NCI-H2029 (cell line): Measurements from ENCODE around the gene CLDN19.

Experiments used
- DNase-seq: peaks from one replicate; lab custom pipeline; 2025; lab: John Stamatoyannopoulos, UW

Gene CLDN19, protein sequence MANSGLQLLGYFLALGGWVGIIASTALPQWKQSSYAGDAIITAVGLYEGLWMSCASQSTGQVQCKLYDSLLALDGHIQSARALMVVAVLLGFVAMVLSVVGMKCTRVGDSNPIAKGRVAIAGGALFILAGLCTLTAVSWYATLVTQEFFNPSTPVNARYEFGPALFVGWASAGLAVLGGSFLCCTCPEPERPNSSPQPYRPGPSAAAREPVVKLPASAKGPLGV

DNA sequence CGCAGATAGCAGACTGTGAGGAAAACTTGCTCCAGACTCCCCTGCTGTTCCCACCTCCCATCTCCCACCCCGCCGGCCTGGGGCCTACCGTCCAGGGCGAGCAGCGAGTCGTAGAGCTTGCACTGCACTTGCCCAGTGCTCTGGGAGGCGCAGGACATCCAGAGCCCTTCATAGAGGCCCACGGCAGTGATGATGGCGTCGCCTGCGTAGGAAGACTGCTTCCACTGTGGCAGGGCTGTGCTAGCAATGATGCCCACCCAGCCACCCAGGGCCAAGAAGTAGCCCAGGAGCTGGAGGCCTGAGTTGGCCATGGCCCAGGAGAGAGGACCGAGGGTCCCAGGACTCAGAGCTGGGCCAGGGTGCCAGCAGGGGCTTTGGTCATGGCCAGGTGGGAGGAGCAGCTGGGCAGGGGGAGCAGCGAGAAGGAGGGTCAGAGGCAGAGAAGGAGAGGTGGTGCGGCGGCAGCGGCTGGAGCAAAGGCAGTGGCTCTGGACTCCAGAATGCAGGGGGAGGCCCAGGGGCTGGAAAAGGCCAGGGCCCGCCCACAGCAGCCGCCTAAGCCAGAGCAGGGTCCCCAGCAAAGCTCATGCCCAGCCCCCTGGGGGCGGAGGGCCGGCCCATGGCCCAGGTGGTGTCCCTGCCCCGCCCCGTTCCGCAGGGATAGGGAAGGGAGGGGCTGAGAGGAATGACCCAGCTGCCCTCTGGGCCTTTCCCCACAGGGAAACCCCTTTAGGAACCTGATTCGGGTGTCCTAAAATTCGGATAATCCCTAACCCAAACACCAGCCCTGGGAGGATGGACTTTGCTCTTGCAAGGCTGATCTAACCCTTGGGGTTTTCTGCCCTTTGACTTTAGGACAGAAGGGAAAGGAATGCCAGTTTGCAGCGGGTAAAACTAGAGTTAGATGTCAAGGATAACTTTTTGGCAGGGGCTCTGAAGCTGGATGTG is at the start of gene CLDN19:
CLDN19 (minus strand) TSS at position 484 of the 948 bp plus-strand sequence; CDS start at position 311, 173 bp downstream.
- DNase-seq, result no peak

DNA sequence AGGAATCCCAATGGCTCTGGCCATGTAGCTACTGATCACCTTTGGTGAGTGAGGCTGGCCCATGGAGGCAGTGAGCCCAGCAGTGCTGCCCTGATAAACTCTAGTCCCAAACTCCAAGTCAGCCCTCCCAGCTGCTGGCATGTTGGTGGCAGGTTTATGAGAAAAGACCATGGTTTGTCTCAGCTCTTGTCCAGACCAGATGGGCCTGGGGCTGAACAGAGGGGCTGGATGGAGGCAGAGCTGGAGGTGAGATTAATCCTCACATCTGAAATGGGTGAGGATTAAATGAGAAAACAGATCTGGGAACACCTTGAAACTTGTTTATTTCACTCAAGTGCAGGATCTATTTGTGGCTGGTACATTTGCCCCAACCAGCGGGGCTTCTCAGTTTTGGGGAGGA is 48.0 kb upstream of the CLDN19 start:
- DNase-seq, result no peak

DNA sequence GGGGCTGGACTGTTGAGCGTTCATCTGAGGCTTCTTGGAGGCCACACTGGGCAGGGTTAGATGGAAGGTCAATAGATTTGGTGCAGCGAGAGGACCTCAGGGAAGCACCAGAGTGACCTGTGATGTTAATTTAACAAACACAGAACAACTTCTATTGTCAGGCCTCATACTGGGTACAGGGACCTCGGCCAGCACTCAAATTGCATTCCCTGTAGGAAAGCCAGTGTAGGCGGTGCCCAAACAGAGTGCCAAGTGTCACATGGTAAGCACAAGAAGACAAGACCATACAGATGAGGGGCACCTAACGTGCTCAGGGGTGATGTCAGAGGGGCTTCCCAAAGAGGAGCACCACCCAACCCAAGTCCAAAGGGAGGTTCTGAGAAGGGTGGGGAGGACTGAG is 46.1 kb upstream of the CLDN19 start:
- DNase-seq, result no peak

DNA sequence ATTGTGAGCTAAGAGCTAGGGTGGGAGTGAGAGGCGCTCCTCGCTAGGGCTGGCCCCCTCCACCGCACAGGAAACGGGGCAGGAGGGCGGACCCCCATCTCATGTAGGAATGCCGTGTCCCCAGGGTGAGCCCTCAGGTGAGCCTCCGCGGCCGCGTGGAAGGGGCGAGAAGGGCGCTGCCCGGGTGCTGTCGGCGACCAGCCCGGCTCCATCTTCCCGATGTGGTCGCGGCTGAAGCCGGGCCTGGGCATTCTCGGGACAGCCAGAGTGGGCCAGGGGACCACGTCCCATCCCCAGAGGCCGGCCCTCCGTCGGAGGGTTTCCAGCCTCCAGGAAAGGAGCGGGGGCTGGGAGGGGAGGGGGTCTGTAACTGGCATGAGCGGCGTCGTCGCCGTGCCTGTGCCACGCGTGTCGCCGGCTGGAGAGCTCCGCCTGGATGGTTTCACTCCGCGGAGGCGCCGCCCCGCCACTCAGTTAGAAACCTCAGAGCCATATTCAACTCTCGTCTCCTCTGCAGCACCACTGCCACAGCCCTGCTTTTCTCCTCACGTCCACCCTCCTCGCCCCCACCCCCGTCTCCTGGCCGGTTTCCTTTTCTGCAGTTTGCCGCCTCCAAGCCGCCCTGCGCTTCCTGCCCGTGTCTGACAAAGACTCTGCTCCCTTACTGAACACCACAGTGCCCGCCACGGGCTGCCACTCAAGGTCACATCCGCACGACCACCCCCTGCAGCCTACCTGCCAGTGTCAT is 45.1 kb upstream of the CLDN19 start, which contains the start of gene TMEM269:
TMEM269 (plus strand) TSS at position 46 of the 748 bp plus-strand sequence. CDS start 4,903 bp downstream, outside the sequence.
- DNase-seq, result peak; percentile 26

DNA sequence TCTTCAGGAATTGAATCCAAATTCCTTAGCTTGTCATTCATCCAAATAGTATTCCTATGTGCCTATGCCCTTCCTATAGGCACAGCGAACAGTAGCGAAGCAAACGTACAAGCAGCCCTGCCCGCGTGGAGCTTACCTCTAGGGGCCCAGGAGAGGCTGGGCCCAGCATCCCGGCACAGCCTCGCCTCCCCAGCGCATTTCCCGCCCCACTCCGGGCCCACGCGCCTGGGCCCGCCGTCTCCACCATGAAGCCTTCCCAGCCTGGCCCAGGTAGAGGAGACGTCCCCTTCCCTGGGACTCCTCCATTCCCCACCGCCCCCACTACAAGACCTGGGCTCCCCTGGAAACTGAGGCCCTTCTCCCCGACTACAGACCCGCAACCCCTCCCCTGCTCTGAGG is 44.5 kb upstream of the CLDN19 start:
- no peak for DNase-seq

DNA sequence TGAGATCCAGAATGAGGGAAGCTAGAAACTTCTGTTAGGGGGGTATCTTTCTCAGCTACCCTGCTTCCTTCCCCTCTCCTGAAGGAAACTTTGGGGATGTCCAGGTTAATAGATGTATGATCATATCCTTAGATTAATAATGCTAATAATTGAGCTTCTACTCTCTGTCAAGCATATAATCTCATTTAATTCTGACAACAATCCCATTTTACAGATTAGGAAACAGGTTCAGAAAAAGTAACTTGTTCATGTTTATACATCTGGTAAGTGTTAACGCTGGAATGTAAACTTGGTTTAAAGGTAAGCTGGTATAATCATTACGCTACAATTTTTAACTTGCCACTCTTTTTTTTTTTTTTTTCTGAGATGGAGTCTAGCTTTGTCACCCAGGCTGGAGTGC is 43.1 kb upstream of the CLDN19 start:
- DNase-seq, result no peak

DNA sequence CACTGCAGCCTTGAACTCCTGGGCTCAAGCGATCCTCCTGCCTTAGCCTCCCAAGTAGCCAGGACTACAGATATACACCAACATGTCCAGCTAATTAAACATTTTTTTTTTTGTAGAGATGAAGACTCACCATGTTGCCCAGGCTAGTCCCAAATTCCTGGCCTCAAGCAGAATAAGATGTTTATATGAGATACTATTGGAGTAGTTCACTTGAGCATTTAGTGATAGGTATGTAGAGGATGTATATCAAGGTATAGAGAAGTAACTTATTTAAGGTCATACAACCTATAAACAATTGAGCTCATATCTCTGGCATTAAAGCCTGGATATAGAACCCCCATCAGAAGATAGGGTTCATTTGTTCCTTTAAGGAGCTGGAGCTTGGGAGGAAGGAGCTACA is 40.1 kb upstream of the CLDN19 start:
- no peak for DNase-seq

DNA sequence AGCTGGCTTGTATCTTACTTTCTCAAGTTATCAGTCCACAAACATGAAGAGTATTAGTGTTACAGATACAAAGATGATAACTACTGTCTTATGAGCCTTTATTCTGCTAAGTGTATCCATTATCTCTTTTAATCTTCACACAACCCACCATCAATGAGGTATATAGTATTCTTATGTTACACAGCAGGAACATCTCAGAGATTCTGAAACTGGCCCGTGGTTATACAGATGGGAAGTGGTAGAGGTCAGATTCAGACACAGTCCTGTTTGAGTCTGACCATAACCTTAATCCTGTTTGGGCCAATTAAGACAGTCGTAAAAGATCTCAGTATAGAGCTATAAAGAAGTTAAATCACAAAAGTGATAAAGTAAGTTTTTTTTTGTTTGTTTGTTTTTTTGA is 39.7 kb upstream of the CLDN19 start:
- no peak for DNase-seq

DNA sequence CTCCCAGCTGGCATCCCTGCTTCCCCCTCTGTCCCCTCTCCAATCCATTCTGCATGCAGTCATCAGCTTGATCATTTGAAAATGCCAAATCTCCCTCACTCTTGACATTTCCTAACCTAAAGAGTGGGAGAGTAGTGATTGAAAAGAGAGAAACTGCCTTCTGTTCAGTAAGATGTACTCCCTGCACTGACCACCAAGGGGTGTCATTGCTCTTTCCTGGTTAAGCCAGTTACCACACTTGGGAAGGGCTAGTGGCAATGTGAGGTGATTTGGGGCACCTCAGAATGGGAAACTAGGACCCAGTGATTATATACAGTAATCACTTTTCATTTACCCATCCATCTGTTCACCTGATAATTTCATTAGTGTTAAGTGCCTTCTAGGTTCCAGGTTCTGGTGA is 37.8 kb upstream of the CLDN19 start:
- DNase-seq, result peak; percentile 11

DNA sequence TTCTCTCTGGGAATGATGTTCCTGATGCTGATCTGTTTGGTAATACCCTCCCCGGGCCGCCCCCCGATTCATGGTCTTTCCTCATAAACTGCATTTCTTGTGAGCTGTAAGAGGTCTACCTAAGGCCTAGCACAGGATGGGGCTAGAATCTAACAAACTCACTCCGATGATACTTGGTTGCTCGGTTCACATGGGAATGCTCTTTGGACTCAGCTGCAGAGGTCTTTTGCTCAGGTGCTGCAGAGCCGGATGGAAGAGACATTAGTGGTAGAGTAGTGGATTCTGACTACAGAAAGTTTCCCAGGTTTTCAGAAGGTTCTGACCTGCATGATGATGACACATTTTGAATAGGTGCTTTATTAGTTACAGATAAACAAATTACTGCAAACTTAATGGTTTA is 36.5 kb upstream of the CLDN19 start:
- no peak for DNase-seq

DNA sequence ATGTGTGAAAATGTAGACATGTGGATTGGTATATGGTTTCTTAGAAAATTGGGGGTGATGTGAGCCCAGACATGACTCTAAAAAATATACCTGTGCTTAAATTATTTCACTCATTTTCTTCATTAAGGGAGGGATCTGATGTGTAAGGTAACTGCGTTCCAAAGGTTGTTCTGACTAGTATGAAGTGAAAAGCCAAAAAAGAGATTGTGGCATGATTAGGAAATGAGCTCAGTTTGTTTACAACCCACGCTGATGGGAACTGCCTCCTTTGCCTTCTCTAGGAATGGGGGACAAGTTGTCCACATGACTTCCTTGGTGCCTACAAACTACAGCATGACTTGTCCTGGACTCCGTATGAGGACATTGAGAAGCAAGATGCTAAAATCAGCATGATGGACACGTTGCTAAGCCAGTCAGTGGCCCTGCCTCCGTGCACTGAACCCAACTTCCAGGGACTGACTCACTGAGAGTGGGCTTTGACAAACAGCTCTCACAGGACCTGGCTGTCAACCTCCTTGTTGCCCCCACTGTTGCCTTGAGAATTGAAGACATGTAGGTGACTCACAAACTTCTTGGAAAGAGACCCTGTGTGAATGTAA is 35.0 kb upstream of the CLDN19 start:
- DNase-seq, result no peak

DNA sequence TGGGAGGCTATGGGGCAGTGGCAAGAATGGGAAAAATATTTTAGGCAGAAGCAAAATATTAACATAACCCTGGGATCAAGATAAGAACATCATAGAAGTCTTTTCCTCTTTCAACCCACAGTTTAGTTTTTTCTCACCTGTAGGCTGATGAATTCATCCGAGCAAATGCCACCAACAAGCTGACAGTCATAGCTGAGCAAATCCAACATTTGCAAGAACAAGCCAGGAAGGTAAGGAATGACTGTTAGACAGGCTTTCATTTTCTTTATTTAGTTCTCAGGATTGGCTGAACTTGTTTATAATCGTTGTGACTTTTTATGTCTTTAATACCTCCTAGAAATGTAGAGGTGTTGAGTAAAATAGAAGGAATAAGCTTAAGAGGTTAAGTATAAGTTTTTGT is 33.4 kb upstream of the CLDN19 start:
- no peak for DNase-seq

DNA sequence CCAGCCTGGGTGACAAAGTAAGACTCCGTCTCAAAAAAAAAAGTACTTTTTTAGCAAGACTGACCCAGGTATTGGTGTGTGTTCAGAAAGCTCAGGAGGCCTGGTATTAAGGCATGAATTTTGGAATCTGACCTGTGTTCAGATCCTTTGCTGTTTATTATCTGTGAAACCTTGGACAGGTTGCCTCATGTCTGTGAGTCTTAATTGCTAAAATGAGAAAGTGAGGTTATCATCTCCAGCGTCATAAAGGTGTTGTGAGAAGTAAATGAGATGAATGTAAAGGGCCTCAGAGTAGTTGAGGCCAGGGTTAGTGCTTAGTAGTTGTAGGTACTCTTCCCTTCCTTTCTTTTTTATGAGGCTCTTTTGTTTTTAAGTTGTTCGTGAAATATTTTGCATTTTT is 29.8 kb upstream of the CLDN19 start:
- DNase-seq, result no peak

DNA sequence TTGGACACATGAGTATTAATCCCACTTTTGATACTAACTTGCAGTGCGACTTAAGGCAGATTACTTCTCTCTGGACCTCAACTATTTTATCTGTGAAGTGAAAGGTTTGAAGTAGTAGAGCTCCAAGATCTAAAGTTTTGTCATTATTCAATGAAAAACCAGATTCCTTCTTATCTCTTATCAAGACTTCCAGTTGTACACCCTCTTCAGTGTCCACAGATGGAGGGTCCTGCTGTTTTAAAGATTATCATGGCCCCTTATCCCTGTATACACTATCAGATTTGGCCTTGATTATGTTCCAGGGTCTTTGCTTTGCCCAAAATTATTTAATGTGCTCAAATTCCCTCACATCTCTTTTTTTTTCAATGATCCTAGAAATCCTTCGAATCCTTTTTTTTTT is 28.1 kb upstream of the CLDN19 start:
- DNase-seq, result no peak

DNA sequence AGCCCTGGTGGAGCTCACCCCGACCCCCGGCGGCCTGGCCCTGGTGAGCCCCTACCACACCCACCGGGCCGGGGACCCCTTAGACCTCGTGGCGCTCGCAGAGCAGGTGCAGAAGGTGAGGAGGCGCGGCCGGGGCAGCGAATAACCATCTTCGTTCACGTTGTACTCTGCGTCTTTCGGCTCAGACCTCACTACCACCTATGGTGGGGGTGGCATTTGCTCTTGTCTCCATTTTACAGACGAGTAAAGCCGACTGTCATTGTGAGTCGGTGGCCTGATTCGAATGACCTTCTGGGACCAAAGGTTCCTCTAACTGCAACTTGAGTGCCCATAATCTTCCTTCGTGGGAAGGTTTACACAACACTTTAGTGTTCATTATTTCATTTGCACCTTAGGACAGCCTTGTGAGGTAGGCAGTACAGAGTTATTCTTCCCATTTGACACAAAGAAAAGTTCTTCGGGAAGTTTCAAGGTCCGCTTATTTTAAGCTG is 27.5 kb upstream of the CLDN19 start:
- no peak for DNase-seq

DNA sequence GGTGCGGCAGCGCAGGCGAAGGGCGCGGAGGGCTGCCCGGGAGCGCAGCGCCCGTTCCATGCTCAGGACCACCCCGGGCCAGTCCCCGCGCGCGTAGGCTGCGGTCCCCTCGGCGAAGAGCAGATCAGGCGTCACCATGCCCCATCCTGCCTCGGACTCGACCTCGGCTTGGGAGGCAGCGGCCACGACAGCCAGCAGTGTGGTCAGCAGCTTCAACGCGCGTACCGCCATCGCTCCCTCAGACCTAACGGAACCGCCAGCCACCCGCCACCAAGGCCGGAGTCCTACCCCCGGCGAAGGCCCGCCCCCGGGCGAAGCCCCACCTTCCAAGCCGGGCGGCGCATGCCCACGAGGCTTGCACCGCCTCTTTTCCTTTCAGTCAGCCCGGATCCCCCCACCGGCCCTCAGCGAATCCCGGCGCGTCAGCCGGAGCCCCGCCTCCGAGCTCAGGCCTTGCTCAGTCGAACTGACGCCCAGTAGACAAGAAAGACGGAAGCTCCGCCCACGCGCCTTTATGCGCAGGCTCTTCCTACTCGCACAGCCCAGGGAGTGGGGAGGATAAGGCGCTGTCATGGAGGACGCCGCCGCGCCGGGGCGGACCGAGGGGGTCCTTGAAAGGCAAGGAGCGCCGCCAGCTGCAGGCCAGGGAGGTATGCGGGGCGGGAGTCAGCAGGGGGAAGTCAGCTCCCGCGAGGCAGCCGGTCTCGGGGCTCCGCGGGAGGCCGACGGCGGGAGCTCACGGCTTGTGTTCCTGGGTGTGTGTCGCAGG is 26.9 kb upstream of the CLDN19 start, which contains the start of the genes C1orf50 and P3H1:
C1orf50 (plus strand) TSS at position 509 of the 769 bp plus-strand sequence; CDS start at position 572, 63 bp downstream.
P3H1 (minus strand) TSS at position 288 of the 769 bp plus-strand sequence; CDS start at position 231, 57 bp downstream.
- peak; percentile 100 for DNase-seq

DNA sequence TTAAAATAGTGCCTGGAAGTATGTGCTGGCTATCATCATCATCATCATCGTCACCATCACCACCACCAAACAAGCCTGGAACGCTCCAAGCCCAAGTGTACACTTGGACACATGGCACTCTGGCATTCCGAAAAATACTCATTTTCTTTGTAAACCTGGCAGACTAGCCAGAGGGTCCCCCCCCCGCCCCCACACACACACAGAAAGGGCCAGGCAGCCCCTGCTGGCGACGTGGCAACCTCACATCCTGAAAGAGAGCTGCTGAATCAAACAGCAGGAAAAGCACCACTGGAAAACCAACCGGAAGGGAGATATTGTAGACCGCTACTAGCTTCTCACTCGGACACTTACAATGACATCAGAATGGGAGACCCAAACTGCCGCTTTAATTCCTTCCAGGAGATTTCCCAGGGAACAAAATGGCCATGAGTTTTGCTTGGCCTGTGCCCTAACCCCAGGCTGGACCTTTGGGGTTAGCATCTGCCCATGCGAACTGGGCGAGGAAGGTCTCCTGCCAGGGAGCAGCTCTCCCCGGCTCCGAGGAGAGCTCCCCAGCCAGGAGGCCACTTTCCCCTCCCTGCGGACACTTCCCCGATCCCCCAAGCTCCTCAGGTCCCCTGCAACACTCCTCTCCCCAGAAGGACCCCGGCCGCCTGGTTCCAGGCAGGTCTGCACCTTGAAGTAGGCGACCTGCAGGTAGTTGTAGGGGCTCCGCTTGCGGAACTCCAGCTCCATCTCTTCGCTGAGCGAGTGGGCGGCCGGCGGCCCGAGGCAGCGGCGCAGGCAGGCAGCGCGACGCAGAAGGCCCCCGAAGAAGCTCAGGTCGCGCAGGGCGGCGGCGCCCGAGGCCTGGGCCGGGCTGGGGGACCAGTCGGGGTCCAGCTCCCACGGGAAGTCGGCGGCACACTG is 26.1 kb upstream of the CLDN19 start:
- DNase-seq, result peak; percentile 50

DNA sequence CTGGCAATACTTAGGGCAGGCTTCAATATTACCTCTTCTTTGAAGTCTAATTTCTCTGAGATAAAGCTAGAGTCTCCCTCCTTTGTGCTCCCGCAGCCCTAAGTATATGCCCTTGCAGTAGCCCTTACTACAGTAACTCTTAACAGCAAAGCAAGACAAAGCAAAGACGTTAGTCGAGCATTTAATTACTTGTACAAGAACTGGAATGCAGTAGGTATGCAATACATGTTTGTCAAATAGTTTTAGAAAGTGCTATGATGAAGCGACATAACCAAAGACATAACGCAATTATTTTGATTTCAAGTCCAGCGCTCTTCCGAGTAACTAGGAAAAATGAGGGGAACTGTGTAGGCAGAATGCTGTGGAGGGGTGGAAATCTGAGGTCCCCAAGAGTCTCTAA is 25.2 kb upstream of the CLDN19 start:
- DNase-seq, result no peak

DNA sequence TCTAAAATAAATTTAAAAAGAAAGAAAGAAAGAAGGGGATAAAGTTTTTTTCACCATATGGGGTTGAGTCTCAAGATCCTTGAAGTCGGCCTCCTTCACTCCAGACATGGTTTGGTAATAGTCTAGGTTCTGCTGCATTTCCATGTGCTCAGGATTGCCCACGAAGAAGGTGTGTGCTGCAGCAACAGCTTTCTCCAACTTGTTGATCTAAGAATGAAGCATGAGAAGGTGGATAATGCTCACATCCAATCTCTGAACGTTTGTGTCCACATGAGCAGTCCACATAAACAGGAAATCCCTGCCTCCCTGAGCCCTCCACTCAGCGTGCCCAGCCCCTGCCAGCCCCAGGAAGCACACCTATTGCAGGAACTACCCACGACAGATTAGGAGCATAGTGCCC is 22.2 kb upstream of the CLDN19 start:
- no peak for DNase-seq

DNA sequence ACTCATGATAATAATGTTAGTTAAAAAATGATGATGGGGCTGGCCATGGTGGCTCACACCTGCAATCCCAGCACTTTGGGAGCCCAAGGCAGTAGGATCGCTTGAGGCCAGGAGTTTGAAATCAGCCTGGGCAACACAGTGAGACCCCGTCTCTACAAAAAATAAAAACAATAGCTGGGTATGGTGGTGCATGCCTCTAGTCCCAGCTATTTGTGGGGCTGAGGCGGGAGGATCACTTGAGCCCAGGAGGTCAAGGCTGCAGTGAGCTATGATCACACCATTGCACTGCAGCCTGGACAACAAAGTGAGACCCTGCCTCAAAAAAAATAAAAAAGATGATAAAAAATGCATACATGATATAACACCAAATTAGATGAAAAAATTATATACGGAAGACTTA is 21.5 kb upstream of the CLDN19 start:
- no peak for DNase-seq
